ENCODE data around the gene SH3GLB1.

The SH3GLB1 gene

DNA sequence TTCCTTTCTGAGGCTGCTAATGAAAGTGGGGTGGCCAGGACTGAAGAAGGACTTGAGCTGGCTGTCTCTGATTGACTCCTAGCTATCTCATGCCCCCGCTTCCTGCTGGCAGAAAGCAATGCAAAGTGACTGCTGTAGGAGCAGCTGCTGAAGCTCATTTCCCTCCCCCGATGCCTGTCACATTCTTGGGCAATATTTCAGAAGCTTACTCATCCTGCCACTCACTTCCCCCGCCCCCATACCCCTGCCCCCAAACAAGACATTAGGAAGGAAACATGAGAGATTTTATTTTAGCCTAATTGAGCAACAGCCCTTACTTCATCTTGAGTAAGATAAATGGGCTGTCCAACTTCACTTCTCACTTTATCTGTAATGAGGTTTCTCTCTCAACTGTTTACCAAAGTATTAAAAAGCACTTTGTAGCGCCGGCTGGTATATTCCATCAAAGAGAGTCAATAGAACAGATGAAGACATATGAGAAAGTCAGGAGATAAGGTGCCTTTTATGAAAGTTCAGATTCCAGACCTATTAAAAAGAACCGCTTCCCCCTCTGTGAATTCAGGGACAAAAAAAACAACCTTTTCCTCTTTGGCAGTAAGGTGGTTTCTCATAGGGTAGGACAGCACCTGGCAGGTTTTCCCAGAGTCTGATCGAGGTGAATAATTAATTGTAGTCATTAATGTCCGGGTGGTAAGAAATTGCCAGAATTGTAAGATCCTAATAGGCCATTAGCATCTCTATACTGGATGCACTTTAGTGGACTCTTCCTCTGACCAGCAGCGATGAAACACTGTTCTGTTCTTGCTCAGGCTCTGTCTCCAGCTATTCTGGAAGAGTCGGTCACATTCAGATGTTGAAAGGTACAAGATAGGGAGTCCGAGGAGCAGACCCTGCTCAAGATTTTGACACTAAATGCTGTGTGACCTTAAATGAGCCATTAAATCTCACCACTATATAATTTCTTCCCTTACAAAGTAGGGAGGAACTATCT lies 70.2 kb downstream of the SH3GLB1 start:
- Histone ChIP-seq H3K4me3 (IDR thresholded peaks at IDR 0.05; ENCODE audit: insufficient read depth, low read depth, low read length) (no peak overlapping the region), H3K27ac (no peak overlapping the region), H3K9ac (no peak overlapping the region)

DNA sequence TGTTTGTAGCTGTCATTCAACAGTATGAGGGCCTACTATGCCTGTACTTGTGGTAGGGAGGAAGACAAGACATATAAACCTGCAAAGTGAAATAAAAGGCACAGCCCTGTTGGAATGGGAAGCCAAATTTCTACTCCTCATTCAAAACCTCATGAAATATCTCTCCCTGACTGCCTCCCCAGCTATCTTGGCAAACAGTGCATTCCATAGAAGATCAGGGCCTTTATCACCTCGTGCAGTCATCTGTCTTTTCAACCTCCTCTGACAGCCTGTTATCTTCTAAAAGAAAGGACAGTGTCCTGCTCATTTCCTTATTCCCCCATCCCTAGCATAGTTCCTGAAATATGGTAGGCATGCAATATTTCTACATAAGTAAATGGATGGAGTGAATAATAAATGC lies 71.0 kb downstream of the SH3GLB1 start:
- Histone ChIP-seq H4K20me1 (ENCODE audit: insufficient read depth) (no peaks in the 10 kb centered on the region), H3K4me2 (no peak overlapping the region), H3K4me3 (IDR thresholded peaks at IDR 0.05; ENCODE audit: insufficient read depth, low read depth, low read length) (no peak overlapping the region), H3K4me1 (ENCODE audit: low read depth, poor library complexity, severe bottlenecking) (no peaks in the 10 kb centered on the region), H3K79me2 (ENCODE audit: insufficient read depth, low read depth) (no peaks in the 10 kb centered on the region), H3K9ac (no peak overlapping the region), H3K27me3 (ENCODE audit: insufficient read depth, low read depth) (no peaks in the 10 kb centered on the region), H3K36me3 (ENCODE audit: insufficient read depth) (no peaks in the 10 kb centered on the region), H3K27ac (no peak overlapping the region), H2AFZ (ENCODE audit: low read depth) (no peak overlapping the region)
- TF ChIP-seq, protein P1, sequence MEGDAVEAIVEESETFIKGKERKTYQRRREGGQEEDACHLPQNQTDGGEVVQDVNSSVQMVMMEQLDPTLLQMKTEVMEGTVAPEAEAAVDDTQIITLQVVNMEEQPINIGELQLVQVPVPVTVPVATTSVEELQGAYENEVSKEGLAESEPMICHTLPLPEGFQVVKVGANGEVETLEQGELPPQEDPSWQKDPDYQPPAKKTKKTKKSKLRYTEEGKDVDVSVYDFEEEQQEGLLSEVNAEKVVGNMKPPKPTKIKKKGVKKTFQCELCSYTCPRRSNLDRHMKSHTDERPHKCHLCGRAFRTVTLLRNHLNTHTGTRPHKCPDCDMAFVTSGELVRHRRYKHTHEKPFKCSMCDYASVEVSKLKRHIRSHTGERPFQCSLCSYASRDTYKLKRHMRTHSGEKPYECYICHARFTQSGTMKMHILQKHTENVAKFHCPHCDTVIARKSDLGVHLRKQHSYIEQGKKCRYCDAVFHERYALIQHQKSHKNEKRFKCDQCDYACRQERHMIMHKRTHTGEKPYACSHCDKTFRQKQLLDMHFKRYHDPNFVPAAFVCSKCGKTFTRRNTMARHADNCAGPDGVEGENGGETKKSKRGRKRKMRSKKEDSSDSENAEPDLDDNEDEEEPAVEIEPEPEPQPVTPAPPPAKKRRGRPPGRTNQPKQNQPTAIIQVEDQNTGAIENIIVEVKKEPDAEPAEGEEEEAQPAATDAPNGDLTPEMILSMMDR (conservative IDR thresholded peaks at IDR 0.05; ENCODE audit: low read depth, low read length) = no peak

More for the DNA sequence above, 70.2 kb downstream of the SH3GLB1 start:
- H3K79me2 ChIP-seq (ENCODE audit: insufficient read depth, low read depth) = no peaks in the 10 kb centered on the region
- no peaks in the 10 kb centered on the region for H3K27me3 ChIP-seq (ENCODE audit: insufficient read depth, low read depth)
- no peaks in the 10 kb centered on the region for H3K36me3 ChIP-seq (ENCODE audit: insufficient read depth)
- no peaks in the 10 kb centered on the region for H4K20me1 ChIP-seq (ENCODE audit: insufficient read depth)
- H2AFZ ChIP-seq (ENCODE audit: low read depth) = no peak overlapping the region
- no peaks in the 10 kb centered on the region for H3K4me1 ChIP-seq (ENCODE audit: low read depth, poor library complexity, severe bottlenecking)
- H3K4me2 ChIP-seq = no peak overlapping the region
- TF ChIP-seq, protein P1 (conservative IDR thresholded peaks at IDR 0.05; ENCODE audit: low read depth, low read length) = no peak

DNA sequence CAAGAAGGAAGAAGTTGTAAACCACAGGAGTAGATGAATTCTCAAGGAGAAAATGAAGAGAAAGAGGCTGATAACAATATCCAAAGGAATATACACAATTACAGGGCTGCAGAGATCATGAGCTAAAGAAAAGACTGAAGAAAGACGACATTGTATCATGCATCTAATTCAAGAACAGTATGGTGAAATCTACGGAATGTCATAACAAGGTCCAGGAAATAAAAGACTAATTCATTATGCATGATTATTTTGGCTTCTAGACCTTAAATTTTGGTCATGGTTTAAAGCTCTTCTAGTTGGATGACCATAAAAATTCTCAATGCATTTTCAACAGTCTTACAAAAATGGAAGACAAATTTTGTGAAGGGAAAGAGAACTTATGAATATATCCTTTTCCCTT lies 71.7 kb downstream of the SH3GLB1 start:
- H2AFZ ChIP-seq (ENCODE audit: low read depth) = no peak overlapping the region
- H4K20me1 ChIP-seq (ENCODE audit: insufficient read depth) = no peaks in the 10 kb centered on the region
- H3K27ac ChIP-seq = no peak overlapping the region
- H3K4me1 ChIP-seq (ENCODE audit: low read depth, poor library complexity, severe bottlenecking) = no peaks in the 10 kb centered on the region
- no peak overlapping the region for H3K4me2 ChIP-seq
- no peak overlapping the region for H3K4me3 ChIP-seq (IDR thresholded peaks at IDR 0.05; ENCODE audit: insufficient read depth, low read depth, low read length)
- no peaks in the 10 kb centered on the region for H3K79me2 ChIP-seq (ENCODE audit: insufficient read depth, low read depth)
- no peaks in the 10 kb centered on the region for H3K36me3 ChIP-seq (ENCODE audit: insufficient read depth)
- H3K27me3 ChIP-seq (ENCODE audit: insufficient read depth, low read depth) = no peaks in the 10 kb centered on the region
- TF ChIP-seq, protein P1 (conservative IDR thresholded peaks at IDR 0.05; ENCODE audit: low read depth, low read length) = no peak
- no peak overlapping the region for H3K9ac ChIP-seq

DNA sequence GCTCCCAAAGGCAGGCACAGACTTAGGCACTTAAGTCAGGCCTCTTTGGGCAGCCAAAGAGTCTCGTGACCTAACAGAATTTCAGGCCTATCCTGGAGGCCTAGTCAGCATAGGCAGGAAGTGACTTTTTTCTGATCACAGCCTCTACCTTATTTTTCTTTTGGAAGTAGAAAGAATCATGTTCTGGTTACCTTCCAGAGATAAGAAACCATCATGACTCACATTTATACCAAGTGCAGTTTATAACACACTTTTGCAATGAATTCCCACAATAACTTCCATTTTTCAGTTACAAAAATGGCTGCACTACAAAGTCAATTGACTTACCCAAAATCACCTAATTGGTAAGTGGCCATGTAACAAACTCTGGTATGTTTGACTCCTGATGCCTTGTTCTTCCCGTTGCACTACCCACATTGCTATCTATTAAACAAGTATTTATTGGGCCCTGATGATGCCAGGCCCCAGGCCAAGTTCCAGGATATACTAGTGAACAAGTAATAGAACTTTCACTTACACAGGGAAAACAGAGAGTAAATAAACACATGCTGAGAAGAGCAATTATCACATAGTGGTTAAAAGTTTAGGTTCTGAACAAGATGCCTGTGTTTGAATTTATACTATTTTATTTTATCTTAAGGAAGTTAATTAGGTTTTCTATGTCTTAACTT lies 74.3 kb downstream of the SH3GLB1 start:
- Histone ChIP-seq H3K4me3 (IDR thresholded peaks at IDR 0.05; ENCODE audit: insufficient read depth, low read depth, low read length) (no peak overlapping the region), H3K4me2 (no peak overlapping the region), H2AFZ (ENCODE audit: low read depth) (no peak overlapping the region), H3K79me2 (ENCODE audit: insufficient read depth, low read depth) (no peaks in the 10 kb centered on the region), H3K36me3 (ENCODE audit: insufficient read depth) (no peaks in the 10 kb centered on the region), H3K27ac (no peak overlapping the region), H3K4me1 (ENCODE audit: low read depth, poor library complexity, severe bottlenecking) (no peaks in the 10 kb centered on the region), H3K27me3 (ENCODE audit: insufficient read depth, low read depth) (no peaks in the 10 kb centered on the region), H3K9ac (no peak overlapping the region), H4K20me1 (ENCODE audit: insufficient read depth) (no peaks in the 10 kb centered on the region)
- TF ChIP-seq, protein P1 (conservative IDR thresholded peaks at IDR 0.05; ENCODE audit: low read depth, low read length) = no peak
